ENCODE data around the gene SRRM1.
"Not testable (repeated sequence)": the region's sequence is repeated elsewhere in the genome, so short reads cannot be mapped to it uniquely, and the experiment has no call there.

The SRRM1 gene

GRCh38 chr1:24696041-24696755 is 53.1 kb downstream of the SRRM1 start:
- Histone ChIP-seq H3K4me3 (replicated peaks; ENCODE audit: insufficient read depth, low read length) (no peak overlapping the region), H3K27me3 (ENCODE audit: insufficient read depth, poor library complexity, severe bottlenecking) (no peaks in the 10 kb centered on the region), H3K27ac (replicated peaks) (no peak overlapping the region)
- TF ChIP-seq REST (IDR thresholded peaks at IDR 0.05; ENCODE audit: insufficient replicate concordance, low read depth): no peak
- no peak for TF ChIP-seq GABPA (IDR thresholded peaks at IDR 0.05; ENCODE audit: low read depth)
- TF ChIP-seq POLR2AphosphoS5 (IDR thresholded peaks at IDR 0.05; ENCODE audit: low read depth): no peak
- no peak for TF ChIP-seq SPI1 (IDR thresholded peaks at IDR 0.05; ENCODE audit: borderline replicate concordance, low read depth)
- TF ChIP-seq, protein P1, sequence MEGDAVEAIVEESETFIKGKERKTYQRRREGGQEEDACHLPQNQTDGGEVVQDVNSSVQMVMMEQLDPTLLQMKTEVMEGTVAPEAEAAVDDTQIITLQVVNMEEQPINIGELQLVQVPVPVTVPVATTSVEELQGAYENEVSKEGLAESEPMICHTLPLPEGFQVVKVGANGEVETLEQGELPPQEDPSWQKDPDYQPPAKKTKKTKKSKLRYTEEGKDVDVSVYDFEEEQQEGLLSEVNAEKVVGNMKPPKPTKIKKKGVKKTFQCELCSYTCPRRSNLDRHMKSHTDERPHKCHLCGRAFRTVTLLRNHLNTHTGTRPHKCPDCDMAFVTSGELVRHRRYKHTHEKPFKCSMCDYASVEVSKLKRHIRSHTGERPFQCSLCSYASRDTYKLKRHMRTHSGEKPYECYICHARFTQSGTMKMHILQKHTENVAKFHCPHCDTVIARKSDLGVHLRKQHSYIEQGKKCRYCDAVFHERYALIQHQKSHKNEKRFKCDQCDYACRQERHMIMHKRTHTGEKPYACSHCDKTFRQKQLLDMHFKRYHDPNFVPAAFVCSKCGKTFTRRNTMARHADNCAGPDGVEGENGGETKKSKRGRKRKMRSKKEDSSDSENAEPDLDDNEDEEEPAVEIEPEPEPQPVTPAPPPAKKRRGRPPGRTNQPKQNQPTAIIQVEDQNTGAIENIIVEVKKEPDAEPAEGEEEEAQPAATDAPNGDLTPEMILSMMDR (IDR thresholded peaks at IDR 0.05; ENCODE audit: insufficient read depth, low read length): no peak
- no peak for DNase-seq (ENCODE audit: low read depth in 1 of 2, low spot score in 1 of 2)

DNA sequence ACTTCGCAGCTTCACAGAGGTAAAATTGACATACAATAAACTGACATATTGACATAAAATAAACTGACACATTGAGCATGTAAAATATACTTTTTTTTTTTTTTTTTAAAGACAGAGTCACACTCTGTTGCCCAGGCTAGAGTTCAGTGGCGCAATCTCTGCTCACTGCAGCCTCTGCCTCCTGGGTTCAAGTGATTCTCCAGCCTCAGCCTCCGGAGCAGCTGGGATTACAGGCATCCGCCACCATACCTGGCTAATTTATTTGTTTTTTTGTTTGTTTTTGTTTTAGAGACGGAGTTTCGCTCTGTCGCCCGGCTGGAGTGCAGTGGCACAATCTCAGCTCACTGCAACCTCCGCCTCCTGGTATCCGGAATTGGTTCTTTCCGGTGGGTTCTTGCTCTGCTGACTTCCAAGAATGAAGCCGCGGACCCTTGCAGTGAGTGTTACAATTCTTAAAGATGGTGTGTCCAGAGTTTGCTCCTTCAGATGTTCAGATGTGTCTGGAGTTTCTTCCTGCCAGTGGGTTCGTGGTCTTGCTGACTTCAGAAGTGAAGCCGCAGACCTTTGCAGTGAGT is 53.7 kb downstream of the SRRM1 start:
- DNase-seq (ENCODE audit: low read depth in 1 of 2, low spot score in 1 of 2): no peak
- Histone ChIP-seq H3K4me3 (replicated peaks; ENCODE audit: insufficient read depth, low read length) (no peak overlapping the region), H3K27ac (replicated peaks) (no peak overlapping the region), H3K27me3 (ENCODE audit: insufficient read depth, poor library complexity, severe bottlenecking) (no peaks in the 10 kb centered on the region)
- no peak for TF ChIP-seq POLR2AphosphoS5 (IDR thresholded peaks at IDR 0.05; ENCODE audit: low read depth)
- no peak for TF ChIP-seq REST (IDR thresholded peaks at IDR 0.05; ENCODE audit: insufficient replicate concordance, low read depth)
- no peak for TF ChIP-seq GABPA (IDR thresholded peaks at IDR 0.05; ENCODE audit: low read depth)
- TF ChIP-seq SPI1 (IDR thresholded peaks at IDR 0.05; ENCODE audit: borderline replicate concordance, low read depth): no peak
- TF ChIP-seq, protein P1 (IDR thresholded peaks at IDR 0.05; ENCODE audit: insufficient read depth, low read length): no peak

DNA sequence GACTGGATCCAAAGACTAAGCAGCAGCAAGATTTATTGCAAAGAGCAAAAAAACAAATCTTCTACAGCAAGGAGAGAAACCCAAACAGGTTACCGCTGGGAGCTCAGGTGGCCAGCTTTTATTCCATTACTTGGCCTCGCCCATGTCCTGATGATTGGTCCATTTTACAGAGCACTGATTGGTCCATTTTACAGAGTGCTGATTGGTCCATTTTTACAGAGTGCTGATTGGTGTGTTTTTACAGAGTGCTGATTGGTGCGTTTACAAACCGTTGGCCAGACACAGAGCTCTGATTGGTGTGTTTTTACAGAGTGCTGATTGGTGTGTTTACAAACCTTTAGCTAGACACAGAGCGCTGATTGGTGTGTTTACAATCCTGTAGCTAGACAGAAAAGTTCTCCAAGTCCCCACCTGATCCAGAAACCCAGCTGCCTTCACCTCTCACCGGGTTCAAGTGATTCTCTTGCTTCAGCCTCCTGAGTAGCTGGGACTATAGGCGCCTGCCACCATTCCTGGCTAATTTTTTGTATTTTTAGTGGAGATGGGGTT is 54.4 kb downstream of the SRRM1 start:
- not testable (repeated sequence) for DNase-seq (ENCODE audit: low read depth in 1 of 2, low spot score in 1 of 2); H3K27ac ChIP-seq (replicated peaks); H3K4me3 ChIP-seq (replicated peaks; ENCODE audit: insufficient read depth, low read length)

DNA sequence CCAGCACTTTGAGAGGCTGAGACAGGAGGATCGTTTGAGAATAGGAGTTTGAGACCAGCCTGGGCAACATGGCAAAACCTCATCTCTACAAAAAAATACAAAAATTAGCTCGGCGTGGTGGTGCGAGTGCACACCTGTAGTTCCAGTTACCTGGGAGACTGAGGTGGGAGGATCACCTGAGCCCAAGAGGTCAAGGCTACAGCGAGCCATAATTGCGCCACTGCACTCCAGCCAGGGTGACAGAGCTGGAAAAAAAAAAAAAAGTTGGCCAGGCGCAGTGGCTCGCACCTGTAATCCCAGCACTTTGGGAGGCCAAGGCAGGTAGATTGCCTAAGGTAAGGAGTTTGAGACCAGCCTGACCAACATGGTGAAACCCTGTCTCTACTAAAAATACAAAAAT is 55.2 kb downstream of the SRRM1 start:
- H3K27ac ChIP-seq (replicated peaks); DNase-seq (ENCODE audit: low read depth in 1 of 2, low spot score in 1 of 2); H3K27me3 ChIP-seq (ENCODE audit: insufficient read depth, poor library complexity, severe bottlenecking); H3K4me3 ChIP-seq (replicated peaks; ENCODE audit: insufficient read depth, low read length): not testable (repeated sequence)

More for the DNA sequence above, 54.4 kb downstream of the SRRM1 start:
- not testable (repeated sequence) for H3K27me3 ChIP-seq (ENCODE audit: insufficient read depth, poor library complexity, severe bottlenecking)

Data from HL-60 (cell line).